Measurements from ENCODE around the gene VPS29.
"Not testable (repeated sequence)": the region's sequence is repeated elsewhere in the genome, so short reads cannot be mapped to it uniquely, and the experiment has no call there.

VPS29 gene

GRCh38 chr12:110520876-110521712 lies 19.2 kb upstream of the VPS29 start:
- DNase-seq (ENCODE audit: low read depth in 2 of 2): not testable (repeated sequence)

- not testable (repeated sequence) for DNase-seq (ENCODE audit: low read depth in 2 of 2)
These were observed 16.1 kb upstream of the VPS29 start for GRCh38 chr12:110518014-110518413.

- no peak for DNase-seq (ENCODE audit: low read depth in 2 of 2)
These were observed 15.1 kb upstream of the VPS29 start for GRCh38 chr12:110516995-110517394.

DNA sequence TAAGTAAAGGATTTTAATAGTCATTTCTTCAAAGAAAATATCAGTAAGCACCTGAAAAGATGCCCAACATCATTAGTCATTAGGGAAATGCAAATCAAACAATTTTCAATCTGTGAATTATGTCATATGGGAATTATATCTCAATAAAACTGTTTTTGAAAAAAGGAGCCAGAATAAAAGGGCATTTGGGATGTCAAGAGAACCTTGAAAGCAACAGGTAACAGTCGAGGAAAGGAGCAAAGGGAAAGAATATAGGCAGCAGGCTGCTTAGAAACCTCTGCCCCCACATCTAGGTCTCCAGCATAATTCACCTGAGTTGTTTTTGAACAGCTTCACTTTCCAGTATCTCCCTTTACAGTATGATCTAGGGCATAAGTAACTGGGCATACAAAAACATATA lies 12.5 kb upstream of the VPS29 start:
- no peak for DNase-seq (ENCODE audit: low read depth in 2 of 2)

DNA sequence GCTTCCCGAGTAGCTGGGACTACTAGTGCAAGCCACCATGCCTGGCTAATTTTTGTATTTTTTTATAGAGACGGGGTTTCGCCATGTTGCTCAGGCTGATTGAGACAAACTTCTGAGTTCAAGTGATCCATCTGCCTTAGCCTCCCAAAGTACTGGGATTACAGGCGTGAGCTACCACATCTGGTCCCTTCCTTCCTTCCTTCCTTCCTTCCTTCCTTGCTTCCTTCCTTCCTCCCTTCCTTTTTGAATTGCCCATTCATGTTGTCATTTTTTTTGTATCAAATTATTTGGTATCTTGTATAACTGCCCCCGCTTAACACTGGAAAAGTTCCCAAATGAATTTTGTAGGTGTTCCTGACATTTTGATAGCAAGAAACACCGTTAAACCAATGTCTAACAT lies 11.9 kb upstream of the VPS29 start:
- no peak for DNase-seq (ENCODE audit: low read depth in 2 of 2)

DNA sequence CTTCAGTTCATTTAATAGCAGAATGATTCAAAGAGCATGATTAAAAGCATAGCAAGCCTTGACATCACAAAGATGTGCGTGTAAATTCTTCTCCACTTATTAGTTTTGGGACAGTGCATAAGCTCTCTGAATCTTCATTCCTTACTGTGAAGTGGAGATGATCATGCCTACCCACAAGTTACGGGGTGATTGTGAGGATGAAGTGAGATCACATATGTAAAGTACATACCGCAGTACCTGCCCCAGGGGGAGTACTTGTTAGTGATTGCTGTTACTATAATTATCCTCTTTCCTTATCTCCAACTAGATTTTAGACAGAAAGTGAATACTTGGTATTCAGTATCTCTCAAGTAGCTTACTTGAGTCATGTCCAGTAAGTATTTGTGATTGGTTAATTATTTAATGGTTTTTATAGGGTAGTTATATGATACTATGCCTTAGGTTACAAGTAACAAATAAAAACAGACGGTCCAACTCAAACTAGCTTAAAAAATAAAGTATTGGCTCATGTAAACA lies 6.2 kb upstream of the VPS29 start:
- DNase-seq (ENCODE audit: low read depth in 2 of 2): no peak

DNA sequence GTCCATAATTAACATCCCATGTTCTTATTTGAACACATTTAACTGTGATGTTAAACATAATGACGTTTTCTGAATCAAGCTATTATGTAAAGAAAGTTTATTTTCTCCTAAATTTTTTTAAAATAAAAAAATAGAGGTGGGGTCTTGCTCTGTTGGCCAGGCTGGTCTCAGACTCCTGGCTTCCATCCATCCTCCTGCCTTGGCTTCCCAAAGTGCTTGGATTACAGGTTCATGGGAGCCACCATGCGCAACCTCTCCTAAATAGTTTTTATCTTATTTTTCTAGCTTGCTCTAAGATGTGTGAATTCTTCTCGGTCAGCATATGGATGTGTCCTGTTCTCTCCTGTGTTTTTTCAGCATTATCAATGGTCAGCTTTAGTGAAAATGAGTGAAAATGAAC lies 3.4 kb upstream of the VPS29 start:
- DNase-seq (ENCODE audit: low read depth in 2 of 2): no peak

GRCh38 chr12:110503432-110503831 lies 1.5 kb upstream of the VPS29 start:
- no peak for DNase-seq (ENCODE audit: low read depth in 2 of 2)

DNA sequence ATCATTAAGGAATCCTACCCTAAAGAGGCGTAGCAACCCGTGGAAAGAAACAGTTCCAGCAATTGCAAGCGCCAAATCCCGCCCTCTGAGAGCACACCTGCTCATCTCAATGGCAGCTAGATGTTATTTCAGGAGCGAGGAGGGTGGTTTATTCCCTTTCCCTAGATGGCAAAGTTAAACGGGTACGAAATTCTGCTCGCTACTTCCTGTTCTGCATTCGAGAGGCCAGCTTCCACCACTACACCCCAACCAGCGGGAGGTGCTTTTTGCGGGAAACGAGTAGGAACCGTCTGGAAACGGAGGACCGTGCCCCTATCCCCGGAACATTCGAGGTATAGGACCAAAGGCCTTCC lies 536 bp downstream of the VPS29 start:
- peak in 1 of 2 donors; percentile 13 for DNase-seq (ENCODE audit: low read depth in 2 of 2)

DNA sequence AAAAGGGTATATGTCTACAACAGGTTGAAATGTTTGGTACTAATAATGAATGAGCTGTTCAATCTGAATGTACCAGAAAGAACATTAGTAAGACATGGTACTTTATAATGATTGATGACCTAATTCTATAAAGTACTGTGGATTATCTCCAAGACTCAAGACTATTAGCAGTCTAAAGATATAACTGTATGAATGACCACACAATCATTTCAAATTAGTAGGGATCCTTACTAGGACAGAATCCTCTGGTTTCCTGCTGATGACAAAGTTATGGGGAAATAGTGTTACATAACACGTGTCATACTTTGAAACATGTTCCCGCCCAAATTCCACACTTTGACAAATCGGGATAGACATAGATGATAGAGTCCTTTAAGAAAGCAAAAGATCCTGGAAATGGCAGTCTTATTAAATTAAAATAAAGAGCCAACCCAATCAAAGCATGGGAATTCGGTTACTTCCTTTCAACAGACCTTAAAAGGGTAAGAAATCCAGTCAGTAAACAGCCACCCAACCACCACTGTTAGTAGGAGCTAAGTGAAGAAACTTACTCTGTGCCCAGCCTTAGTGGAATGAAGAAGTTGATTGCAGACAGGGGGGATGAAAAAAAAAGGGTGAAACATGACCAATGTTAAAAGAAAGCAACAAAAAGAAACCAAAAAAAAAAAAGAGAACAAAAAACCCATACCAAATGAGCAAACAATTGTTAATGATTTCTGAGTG lies 2.8 kb downstream of the VPS29 start:
- DNase-seq (ENCODE audit: low read depth in 2 of 2): no peak

- DNase-seq (ENCODE audit: low read depth in 2 of 2): no peak
These were observed 26.5 kb downstream of the VPS29 start for GRCh38 chr12:110475426-110475825.

GRCh38 chr12:110468214-110469048 lies 33.5 kb downstream of the VPS29 start, which contains the start of the genes FAM216A and GPN3:
Gene FAM216A (plus strand): TSS chr12:110468845. CDS start chr12:110468876, 31 bp downstream.
Gene GPN3 (minus strand): TSS chr12:110468257. CDS start chr12:110468203, 54 bp downstream.
- DNase-seq (ENCODE audit: low read depth in 2 of 2): peak; percentile 89 to 95

DNA sequence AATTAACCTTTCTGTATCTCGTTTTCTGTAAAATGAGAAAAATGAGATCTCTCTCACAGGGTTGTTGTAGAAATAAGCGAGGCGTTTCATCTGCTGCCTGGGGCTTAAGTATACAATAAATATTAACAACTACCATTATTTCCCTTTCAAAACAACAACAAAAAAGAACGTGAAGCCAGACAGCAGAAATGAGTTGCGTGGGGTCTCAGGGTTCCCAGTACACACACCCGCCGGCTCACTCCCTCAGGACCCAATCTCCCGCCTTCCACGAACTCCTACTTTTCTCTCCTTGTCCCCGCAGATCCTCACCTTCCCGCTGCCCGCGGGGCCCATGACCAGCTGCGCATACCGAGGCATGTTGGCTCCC lies 34.1 kb downstream of the VPS29 start:
- no peak for DNase-seq (ENCODE audit: low read depth in 2 of 2)

GRCh38 chr12:110466791-110467190 lies 35.1 kb downstream of the VPS29 start:
- no peak for DNase-seq (ENCODE audit: low read depth in 2 of 2)

DNA sequence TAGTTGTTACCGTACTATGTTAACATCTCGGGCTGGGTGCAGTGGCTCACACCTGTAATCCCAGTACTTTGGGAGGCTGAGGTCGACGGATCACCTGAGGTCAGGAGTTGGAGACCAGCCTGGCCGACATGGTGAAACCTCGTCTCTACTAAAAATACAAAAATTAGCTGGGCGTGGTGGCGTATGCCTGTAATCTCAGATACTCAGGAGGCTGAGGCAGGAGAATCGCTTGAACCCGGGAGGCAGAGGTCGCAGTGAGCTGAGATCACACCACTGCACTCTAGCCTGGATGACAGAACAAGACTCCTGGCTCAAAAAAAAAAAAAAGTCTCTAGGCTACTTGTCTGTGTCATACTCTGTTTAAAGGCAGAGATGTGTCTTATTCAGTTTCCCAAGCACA lies 36.1 kb downstream of the VPS29 start:
- not testable (repeated sequence) for DNase-seq (ENCODE audit: low read depth in 2 of 2)

- no peak for DNase-seq (ENCODE audit: low read depth in 2 of 2)
These were observed 36.9 kb downstream of the VPS29 start for GRCh38 chr12:110465024-110465423.

DNA sequence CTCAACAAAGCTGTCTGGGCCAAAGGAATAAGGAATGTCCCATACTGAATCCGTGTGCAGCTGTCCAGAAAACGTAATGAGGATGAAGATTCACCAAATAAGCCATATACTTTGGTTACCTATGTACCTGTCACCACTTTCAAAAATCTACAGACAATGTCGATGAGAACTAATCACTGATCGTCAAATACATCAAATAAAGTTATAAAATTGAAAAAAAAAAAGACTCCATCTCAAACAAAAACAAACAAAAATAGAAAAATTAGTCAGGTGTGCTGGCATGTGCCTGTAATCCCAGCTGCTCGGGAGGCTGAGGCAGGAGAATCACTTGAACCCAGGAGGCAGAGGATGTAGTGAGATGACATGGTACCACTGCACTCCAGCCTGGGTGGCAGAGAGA lies 40.7 kb downstream of the VPS29 start:
- DNase-seq (ENCODE audit: low read depth in 2 of 2): not testable (repeated sequence)

DNA sequence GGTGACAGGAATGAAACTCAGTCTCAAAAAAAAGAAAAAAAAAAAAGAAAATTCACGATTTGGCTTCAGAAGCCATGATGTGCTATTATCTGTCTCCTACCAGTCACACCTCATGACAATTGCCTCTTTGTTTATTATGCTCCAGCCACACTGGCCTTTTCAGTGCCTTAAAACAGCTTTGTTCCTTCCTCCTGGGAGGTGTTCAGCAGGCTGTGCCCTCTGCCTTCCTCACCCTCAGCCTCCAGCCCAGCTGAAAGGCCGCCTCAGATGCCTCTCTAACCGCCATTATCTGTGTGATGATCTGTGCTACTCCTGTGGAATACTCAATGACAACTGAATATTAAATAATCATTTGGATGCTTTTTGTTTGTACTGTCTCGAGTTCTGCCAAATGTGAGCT lies 43.2 kb downstream of the VPS29 start:
- DNase-seq (ENCODE audit: low read depth in 2 of 2): no peak

- DNase-seq (ENCODE audit: low read depth in 2 of 2): no peak
These were observed 48.2 kb downstream of the VPS29 start for GRCh38 chr12:110453569-110454296.

GRCh38 chr12:110451263-110451662 lies 50.6 kb downstream of the VPS29 start:
- no peak for DNase-seq (ENCODE audit: low read depth in 2 of 2)

DNA sequence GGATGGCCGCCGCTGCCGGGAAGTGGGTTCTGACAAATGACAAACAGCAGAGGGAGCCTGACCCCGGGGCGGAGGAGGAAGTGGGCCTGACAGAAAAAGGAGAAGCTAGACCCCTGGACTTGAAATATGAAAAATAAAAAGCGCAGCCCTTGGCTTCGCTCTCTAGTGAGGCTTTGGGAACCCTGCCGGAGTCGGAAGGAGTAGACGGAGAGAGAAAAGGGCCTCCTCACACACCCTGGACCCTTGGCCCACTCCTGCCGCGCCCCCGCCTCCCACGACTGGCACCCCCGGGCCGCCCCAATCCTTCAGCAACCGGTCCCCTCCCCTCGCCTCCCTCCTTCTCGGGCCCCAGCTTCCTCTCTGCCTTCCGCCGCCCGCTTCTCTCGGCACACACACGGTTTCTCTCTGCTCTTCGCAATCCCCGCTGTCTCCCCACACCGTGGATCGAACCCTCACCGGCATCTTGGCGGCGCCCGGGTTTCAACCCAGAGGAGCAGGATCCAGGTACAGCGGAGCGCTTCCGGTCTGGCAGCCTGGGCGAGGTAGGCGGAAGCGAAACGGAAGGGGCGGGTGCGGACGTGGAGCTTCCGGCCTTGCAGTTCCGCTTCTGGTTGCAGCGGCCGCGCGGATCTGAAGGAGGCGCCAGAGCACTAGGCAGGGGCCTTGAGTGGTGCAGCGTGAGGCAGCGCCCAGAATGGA lies 52.0 kb downstream of the VPS29 start, which contains the start of gene ARPC3:
Gene ARPC3 (minus strand): TSS at position 539 of the 699 bp plus-strand sequence. CDS start 77 bp downstream, at position 462.
- DNase-seq (ENCODE audit: low read depth in 2 of 2): peak; percentile 88 to 92

Data from stimulated activated CD8-positive, alpha-beta memory T cell treated with anti-CD3 and anti-CD28 coated beads, Interleukin-7, amount 100 ng/mL, for 4 hours (primary cell).